Esophagus muscularis mucosa (tissue), 4 donors: ENCODE measurements around the gene ZFP37.
"Not testable (repeated sequence)": the region's sequence is repeated elsewhere in the genome, so short reads cannot be mapped to it uniquely, and the experiment has no call there.

Source experiments
- EP300 ChIP-seq: sonication (generic); formaldehyde crosslinking; IDR thresholded peaks from one replicate; pipeline ENCODE4 v1.6.1; 2017; ENCODE audit warnings: antibody characterized with exemption
- POLR2A ChIP-seq: fragments of 450-650 bp; IDR thresholded peaks from one replicate; pipeline ENCODE4 v1.6.1; 2017; ENCODE audit warnings: antibody characterized with exemption, moderate library complexity, mild to moderate bottlenecking, low read depth
- POLR2AphosphoS5 ChIP-seq, 2 donors: sonication (generic); formaldehyde crosslinking; IDR thresholded peaks; one replicate each; pipeline ENCODE4 v1.6.1; 2017; ENCODE audit warnings: antibody characterized with exemption in 2 of 2
- TF ChIP-seq, protein P1 (sequence below), 3 experiments: fragments of 200-600 bp in 2 of 3; fragments of 450-650 bp in 1 of 3; sonication (generic) in 2 of 3; IDR thresholded peaks; one replicate each; pipeline ENCODE4 v1.5.1; 2017 to 2019; ENCODE audit warnings: antibody characterized with exemption in 3 of 3, mild to moderate bottlenecking in 2 of 3, moderate library complexity in 1 of 3

DNA sequence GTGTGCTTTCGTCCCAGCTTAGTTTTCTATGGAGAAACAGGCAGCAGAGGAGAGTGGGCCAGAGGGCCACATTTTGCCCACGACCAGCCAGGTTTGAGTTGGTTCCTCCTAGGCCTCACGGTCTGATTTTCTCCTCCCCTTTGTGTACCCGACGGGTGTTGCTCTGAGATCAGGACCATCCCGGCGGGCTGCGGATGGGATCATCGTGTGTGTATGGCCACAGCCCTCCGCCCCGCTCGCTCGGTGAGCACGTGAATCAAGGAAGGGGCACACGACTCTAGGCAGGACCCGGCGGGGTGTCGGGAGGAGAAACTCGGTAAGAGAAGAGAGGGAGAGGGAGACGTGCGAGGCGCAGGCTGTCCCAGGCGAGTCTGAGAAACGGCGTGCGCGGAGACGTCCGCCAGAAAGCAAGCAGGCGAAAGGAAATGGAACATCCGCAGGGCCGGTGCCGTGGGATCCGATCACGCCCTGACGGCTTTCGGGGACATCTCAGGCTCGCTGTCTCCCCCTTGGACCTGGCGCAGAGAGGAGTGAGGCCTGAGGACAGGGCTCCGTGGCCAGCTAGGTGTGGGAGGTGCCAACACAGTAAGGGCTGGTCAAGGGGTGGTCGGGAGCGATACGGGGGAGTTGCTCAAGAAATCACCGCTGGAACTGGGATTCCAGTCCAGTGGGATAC is 5.9 kb upstream of the ZFP37 start:
- TF ChIP-seq, protein P1, sequence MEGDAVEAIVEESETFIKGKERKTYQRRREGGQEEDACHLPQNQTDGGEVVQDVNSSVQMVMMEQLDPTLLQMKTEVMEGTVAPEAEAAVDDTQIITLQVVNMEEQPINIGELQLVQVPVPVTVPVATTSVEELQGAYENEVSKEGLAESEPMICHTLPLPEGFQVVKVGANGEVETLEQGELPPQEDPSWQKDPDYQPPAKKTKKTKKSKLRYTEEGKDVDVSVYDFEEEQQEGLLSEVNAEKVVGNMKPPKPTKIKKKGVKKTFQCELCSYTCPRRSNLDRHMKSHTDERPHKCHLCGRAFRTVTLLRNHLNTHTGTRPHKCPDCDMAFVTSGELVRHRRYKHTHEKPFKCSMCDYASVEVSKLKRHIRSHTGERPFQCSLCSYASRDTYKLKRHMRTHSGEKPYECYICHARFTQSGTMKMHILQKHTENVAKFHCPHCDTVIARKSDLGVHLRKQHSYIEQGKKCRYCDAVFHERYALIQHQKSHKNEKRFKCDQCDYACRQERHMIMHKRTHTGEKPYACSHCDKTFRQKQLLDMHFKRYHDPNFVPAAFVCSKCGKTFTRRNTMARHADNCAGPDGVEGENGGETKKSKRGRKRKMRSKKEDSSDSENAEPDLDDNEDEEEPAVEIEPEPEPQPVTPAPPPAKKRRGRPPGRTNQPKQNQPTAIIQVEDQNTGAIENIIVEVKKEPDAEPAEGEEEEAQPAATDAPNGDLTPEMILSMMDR (IDR thresholded peaks at IDR 0.05) = not testable (repeated sequence)
- TF ChIP-seq POLR2A; POLR2AphosphoS5 (IDR thresholded peaks at IDR 0.05); EP300: not testable (repeated sequence)
